ENCODE data around the gene PDGFC. TPM values are rescaled to one million over a fixed set of nuclear protein-coding genes. Genes with fewer than 3 reads are reported as not detected.

PDGFC gene
- total and polyA plus RNA-seq, 7 donors, result 3.0 to 44.4 (median 21.9) TPM

DNA sequence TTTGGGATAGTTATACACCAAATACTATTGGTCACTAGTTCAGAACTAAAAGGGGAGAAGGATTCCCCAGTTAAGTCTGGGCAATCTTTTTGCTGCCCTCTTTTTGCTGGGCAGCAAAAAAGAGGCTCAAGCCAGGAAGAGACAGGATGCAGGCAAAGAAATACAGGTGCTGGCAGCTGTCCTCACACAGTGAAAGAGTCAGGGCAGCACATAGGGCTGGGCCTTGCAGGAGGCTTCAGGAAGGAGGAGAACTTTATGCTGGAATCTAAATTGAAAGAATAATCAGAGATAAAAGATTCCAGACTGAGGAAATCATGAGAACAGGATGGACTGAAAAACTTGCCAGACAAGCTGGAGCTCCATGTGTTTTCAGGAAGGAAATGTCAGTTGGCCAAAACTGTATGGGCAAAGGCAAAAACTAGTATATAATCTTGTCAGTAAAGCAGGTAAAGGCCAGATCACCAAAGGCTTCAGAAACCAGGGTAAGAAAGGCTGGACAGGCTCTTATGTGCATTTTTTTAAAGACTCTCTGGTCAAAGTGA is 46.8 kb downstream of the PDGFC start:
- Histone ChIP-seq H3K36me3 (no peaks in the 10 kb centered on the region), H3K27me3 (no peaks in the 10 kb centered on the region), H3K27ac (no peak overlapping the region), H3K4me1 (peaks cover 0 to 18% (median 15%) of the 10 kb centered on the region in 4 donors), H3K9me3 (peaks cover 0 to 3% (median 0%) of the 10 kb centered on the region in 4 donors), H3K4me3 (no peak overlapping the region)
- intact Hi-C loops (cut with DNase I), result no loop called here
- no peak for DNase-seq
- TF ChIP-seq POLR2AphosphoS5 (IDR thresholded peaks at IDR 0.05) (no peak), CTCF (IDR thresholded peaks at IDR 0.05) (no peak), POLR2A (IDR thresholded peaks at IDR 0.05) (no peak), EP300 (IDR thresholded peaks at IDR 0.05) (no peak)

GRCh38 chr4:156923525-156923924 is 48.1 kb downstream of the PDGFC start:
- H3K4me1 ChIP-seq, result peaks cover 0 to 15% (median 13%) of the 10 kb centered on the region in 4 donors
- no peak for TF ChIP-seq CTCF (IDR thresholded peaks at IDR 0.05)
- no peak for TF ChIP-seq EP300 (IDR thresholded peaks at IDR 0.05)
- TF ChIP-seq POLR2A (IDR thresholded peaks at IDR 0.05), result no peak
- no peak for TF ChIP-seq POLR2AphosphoS5 (IDR thresholded peaks at IDR 0.05)
- no peak for DNase-seq
- no peak overlapping the region for H3K27ac ChIP-seq
- WGBS, 2 donors, result 80 to 82% methylated on average over 1 of the region's 1 CpG
- no peaks in the 10 kb centered on the region for H3K27me3 ChIP-seq
- H3K9me3 ChIP-seq, result peaks cover 0 to 3% (median 0%) of the 10 kb centered on the region in 4 donors
- H3K36me3 ChIP-seq, result no peaks in the 10 kb centered on the region
- intact Hi-C loops (cut with DNase I), result no loop called here
- no peak overlapping the region for H3K4me3 ChIP-seq

DNA sequence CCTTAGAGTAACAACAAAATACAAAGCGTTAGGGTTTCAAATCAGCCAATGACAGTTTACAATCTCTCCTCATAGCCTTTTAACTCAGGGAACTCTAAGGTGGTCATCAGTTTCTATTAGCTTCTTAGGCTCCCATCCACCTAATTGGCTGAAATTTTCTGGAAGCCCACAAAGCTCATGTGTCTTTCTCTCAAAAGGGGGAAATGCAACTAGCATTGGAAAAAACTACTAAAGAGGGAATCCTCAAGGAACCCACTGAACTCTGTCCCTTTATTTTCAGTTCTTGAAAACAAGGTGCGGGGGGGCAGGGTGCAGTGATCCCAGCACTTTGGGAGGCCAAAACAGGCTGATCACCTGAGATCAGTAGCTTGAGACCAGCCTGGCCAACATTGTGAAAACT is 56.4 kb downstream of the PDGFC start:
- Histone ChIP-seq H3K27ac (no peak overlapping the region), H3K4me1 (no peaks in the 10 kb centered on the region), H3K27me3 (no peaks in the 10 kb centered on the region), H3K4me3 (no peak overlapping the region), H3K9me3 (peaks cover 0 to 4% (median 0%) of the 10 kb centered on the region in 4 donors), H3K36me3 (no peaks in the 10 kb centered on the region)
- intact Hi-C loops (cut with DNase I), result no loop called here
- TF ChIP-seq POLR2A (IDR thresholded peaks at IDR 0.05), result no peak
- no peak for TF ChIP-seq EP300 (IDR thresholded peaks at IDR 0.05)
- TF ChIP-seq POLR2AphosphoS5 (IDR thresholded peaks at IDR 0.05), result no peak
- no peak for TF ChIP-seq CTCF (IDR thresholded peaks at IDR 0.05)
- no peak for DNase-seq
- WGBS, 2 donors, result 92% methylated on average over 2 of the region's 2 CpGs

- Histone ChIP-seq H3K27me3 (no peaks in the 10 kb centered on the region), H3K9me3 (peaks cover 0 to 4% (median 0%) of the 10 kb centered on the region in 4 donors), H3K4me3 (no peak overlapping the region), H3K27ac (no peak overlapping the region), H3K36me3 (no peaks in the 10 kb centered on the region), H3K4me1 (peaks cover 0 to 6% (median 0%) of the 10 kb centered on the region in 4 donors)
- intact Hi-C loops (cut with DNase I), result no loop called here
- 94 to 96% methylated on average over 4 of the region's 4 CpGs for WGBS, 2 donors
- no peak for DNase-seq
- no peak for TF ChIP-seq CTCF (IDR thresholded peaks at IDR 0.05)
Measured at GRCh38 chr4:156913234-156913633, 58.4 kb downstream of the PDGFC start.

DNA sequence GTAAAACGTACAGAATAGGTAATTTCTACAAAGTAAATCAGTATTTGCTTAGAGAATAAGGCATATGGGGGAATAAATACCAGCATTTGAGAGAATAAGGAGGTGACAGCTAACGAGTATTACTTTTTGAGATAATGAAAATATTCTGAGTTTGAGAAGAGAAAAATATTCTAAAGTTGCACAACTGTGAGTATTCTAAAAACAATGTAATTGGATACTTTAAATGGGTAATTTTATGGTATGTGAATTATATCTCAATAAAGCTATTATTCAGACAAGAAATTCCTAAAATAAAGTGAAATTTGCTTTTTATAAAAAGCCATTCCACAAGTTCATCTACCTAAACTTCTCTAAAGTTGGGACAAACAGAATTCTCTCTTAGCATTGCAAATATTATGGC is 62.6 kb downstream of the PDGFC start:
- no peak overlapping the region for H3K4me3 ChIP-seq
- intact Hi-C loops (cut with DNase I), result no loop called here

More for the DNA sequence above, 62.6 kb downstream of the PDGFC start:
- WGBS, 2 donors, result 70 to 76% methylated on average over 2 of the region's 2 CpGs
- no peaks in the 10 kb centered on the region for H3K36me3 ChIP-seq
- no peak for DNase-seq
- TF ChIP-seq CTCF (IDR thresholded peaks at IDR 0.05) (no peak), POLR2AphosphoS5 (IDR thresholded peaks at IDR 0.05) (no peak), POLR2A (IDR thresholded peaks at IDR 0.05) (no peak), EP300 (IDR thresholded peaks at IDR 0.05) (no peak)
- H3K9me3 ChIP-seq, result peaks cover 0 to 4% (median 0%) of the 10 kb centered on the region in 4 donors
- peaks cover 0 to 30% (median 18%) of the 10 kb centered on the region in 4 donors for H3K4me1 ChIP-seq
- H3K27me3 ChIP-seq, result no peaks in the 10 kb centered on the region
- H3K27ac ChIP-seq, result no peak overlapping the region
